ENCODE results near the gene UBL4B.

GRCh38 chr1:110133436-110133835, 21.2 kb downstream of the UBL4B start:
- TF ChIP-seq CTCF (IDR thresholded peaks at IDR 0.05) (no peak), POLR2A (IDR thresholded peaks at IDR 0.05) (no peak)
